ENCODE data around the gene KRT80. TPM values are rescaled to one million over a fixed set of nuclear protein-coding genes. Genes with fewer than 3 reads are reported as not detected.

The KRT80 gene
- total RNA-seq, 3 donors from 2014 or later (not counting 1 experiment from before 2014, with no cell fraction given): not detected

DNA sequence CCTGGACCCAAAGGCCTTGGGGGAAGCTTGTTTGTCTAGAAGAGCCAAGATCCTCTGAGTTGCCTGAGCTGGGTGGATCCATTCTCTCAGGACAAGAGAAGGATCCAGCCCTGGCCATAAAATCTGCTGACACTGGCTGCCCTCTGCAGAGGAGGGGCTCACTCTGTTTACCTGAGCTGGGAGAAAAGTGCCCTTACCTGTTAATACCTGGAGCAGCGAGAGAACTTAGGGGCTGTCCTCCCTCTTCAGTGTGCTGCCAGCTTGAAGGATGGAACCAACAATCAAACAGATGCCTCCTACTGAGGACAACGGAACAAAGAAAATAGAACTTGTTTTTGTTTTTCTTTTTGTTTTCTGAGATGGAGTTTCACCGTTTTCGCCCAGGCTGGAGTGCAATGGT is 33.9 kb upstream of the KRT80 start:
- H3K4me1 ChIP-seq (ENCODE audit: control insufficient read depth, insufficient read depth, low read length): no peaks in the 10 kb centered on the region
- peaks cover 36 to 68% of the 10 kb centered on the region in 2 donors for H3K27me3 Mint-ChIP-seq (ENCODE audit: low read depth in 2 of 2)
- H3K4me3 ChIP-seq (ENCODE audit: low read length): no peak overlapping the region
- no peak for DNase-seq
- no peak overlapping the region for H3K4me3 Mint-ChIP-seq
- intact Hi-C loops (cut with micrococcal nuclease): no loop called here
- no peaks in the 10 kb centered on the region for H3K4me1 Mint-ChIP-seq
- H3K27me3 ChIP-seq (ENCODE audit: control insufficient read depth, insufficient read depth, low read length): peaks cover 8% of the 10 kb centered on the region
- no peaks in the 10 kb centered on the region for H3K36me3 Mint-ChIP-seq
- H3K9me3 Mint-ChIP-seq: no peaks in the 10 kb centered on the region
- 90% methylated on average over 4 of the region's 4 CpGs for WGBS (ENCODE audit: insufficient coverage)
- H3K27ac Mint-ChIP-seq: no peak overlapping the region
- TF ChIP-seq, protein P1, sequence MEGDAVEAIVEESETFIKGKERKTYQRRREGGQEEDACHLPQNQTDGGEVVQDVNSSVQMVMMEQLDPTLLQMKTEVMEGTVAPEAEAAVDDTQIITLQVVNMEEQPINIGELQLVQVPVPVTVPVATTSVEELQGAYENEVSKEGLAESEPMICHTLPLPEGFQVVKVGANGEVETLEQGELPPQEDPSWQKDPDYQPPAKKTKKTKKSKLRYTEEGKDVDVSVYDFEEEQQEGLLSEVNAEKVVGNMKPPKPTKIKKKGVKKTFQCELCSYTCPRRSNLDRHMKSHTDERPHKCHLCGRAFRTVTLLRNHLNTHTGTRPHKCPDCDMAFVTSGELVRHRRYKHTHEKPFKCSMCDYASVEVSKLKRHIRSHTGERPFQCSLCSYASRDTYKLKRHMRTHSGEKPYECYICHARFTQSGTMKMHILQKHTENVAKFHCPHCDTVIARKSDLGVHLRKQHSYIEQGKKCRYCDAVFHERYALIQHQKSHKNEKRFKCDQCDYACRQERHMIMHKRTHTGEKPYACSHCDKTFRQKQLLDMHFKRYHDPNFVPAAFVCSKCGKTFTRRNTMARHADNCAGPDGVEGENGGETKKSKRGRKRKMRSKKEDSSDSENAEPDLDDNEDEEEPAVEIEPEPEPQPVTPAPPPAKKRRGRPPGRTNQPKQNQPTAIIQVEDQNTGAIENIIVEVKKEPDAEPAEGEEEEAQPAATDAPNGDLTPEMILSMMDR (IDR thresholded peaks at IDR 0.05): no peak
- no peaks in the 10 kb centered on the region for H3K9me3 ChIP-seq (ENCODE audit: control insufficient read depth, insufficient read depth, low read length)
- no peaks in the 10 kb centered on the region for H3K36me3 ChIP-seq (ENCODE audit: control insufficient read depth, insufficient read depth, low read length)
- ATAC-seq: no peak
- H3K27ac ChIP-seq (ENCODE audit: low read length): no peak overlapping the region

DNA sequence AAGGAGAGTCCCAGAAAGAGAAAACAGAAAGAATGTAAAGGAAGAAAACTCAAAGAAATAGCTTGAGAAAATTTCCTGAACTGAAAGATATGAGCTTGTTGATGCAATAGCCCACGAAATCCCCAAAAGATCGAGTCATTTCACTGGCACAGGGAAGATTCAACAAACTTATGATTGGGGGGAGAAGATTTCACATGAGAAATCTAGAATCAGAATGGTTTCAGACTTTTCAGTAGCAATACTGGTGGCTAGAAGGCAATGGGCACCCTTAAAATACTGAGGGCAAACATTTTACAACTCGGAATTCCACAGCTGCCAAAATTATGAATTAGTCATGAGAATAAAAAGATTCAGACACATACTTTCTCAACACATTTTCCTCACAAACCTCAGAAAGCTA is 32.3 kb upstream of the KRT80 start:
- no peak overlapping the region for H3K4me3 ChIP-seq (ENCODE audit: low read length)
- 71% methylated on average over 3 of the region's 3 CpGs for WGBS (ENCODE audit: insufficient coverage)

DNA sequence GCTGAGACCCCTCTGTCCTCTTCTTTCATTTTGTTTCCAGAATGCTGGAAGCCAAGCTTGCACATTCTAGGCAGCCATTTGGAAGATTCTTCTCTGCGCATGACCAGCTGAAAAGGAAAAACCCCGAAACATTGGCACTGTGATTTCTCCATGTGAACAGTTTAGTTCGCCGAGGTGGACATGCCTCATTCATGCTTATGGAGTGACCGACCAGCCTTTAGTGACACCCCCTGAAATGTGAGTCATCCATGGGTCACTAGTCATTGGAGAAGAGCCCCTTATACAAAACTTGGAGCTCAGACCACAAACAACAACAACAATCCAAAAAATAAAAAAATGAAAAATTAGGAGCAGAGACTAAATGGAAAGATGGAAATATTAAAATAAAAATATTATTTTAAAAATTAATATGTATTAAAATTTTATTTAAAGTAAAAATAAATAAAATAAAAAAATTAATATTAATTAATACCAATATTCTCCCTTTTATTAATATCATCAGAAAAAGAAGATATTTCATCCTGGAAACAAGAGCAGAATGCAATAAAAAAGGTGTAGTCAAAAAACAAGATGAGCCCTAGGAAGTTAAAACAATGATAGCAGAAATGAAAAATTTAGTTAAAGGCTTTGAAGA is 31.7 kb upstream of the KRT80 start:
- intact Hi-C loops (cut with micrococcal nuclease): loop anchor here (2.0 kb wide), 1 partner anchor 103 kb away; no protein-coding TSS in a partner anchor
- peaks cover 28 to 56% of the 10 kb centered on the region in 2 donors for H3K27me3 Mint-ChIP-seq (ENCODE audit: low read depth in 2 of 2)
- WGBS (ENCODE audit: insufficient coverage): 84% methylated on average over 5 of the region's 5 CpGs

More for the DNA sequence above, 32.3 kb upstream of the KRT80 start:
- H3K27ac Mint-ChIP-seq: no peak overlapping the region
- H3K36me3 Mint-ChIP-seq: no peaks in the 10 kb centered on the region
- H3K27ac ChIP-seq (ENCODE audit: low read length): no peak overlapping the region
- no peak overlapping the region for H3K4me3 Mint-ChIP-seq
- ATAC-seq (no peak), DNase-seq (no peak)
- TF ChIP-seq, protein P1 (IDR thresholded peaks at IDR 0.05): no peak
- H3K36me3 ChIP-seq (ENCODE audit: control insufficient read depth, insufficient read depth, low read length): no peaks in the 10 kb centered on the region
- no peaks in the 10 kb centered on the region for H3K9me3 Mint-ChIP-seq
- no peaks in the 10 kb centered on the region for H3K9me3 ChIP-seq (ENCODE audit: control insufficient read depth, insufficient read depth, low read length)
- intact Hi-C loops (cut with micrococcal nuclease): no loop called here
- peaks cover 8% of the 10 kb centered on the region for H3K27me3 ChIP-seq (ENCODE audit: control insufficient read depth, insufficient read depth, low read length)
- H3K4me1 Mint-ChIP-seq: no peaks in the 10 kb centered on the region
- peaks cover 28 to 63% of the 10 kb centered on the region in 2 donors for H3K27me3 Mint-ChIP-seq (ENCODE audit: low read depth in 2 of 2)
- H3K4me1 ChIP-seq (ENCODE audit: control insufficient read depth, insufficient read depth, low read length): no peaks in the 10 kb centered on the region

More for the DNA sequence above, 31.7 kb upstream of the KRT80 start:
- Mint-ChIP-seq H3K27ac (no peak overlapping the region), H3K4me1 (no peaks in the 10 kb centered on the region), H3K9me3 (no peaks in the 10 kb centered on the region), H3K4me3 (no peak overlapping the region), H3K36me3 (no peaks in the 10 kb centered on the region)
- no peak for ATAC-seq
- no peak for DNase-seq
- Histone ChIP-seq H3K36me3 (ENCODE audit: control insufficient read depth, insufficient read depth, low read length) (no peaks in the 10 kb centered on the region), H3K27me3 (ENCODE audit: control insufficient read depth, insufficient read depth, low read length) (peaks cover 8% of the 10 kb centered on the region), H3K27ac (ENCODE audit: low read length) (no peak overlapping the region), H3K9me3 (ENCODE audit: control insufficient read depth, insufficient read depth, low read length) (no peaks in the 10 kb centered on the region), H3K4me3 (ENCODE audit: low read length) (no peak overlapping the region), H3K4me1 (ENCODE audit: control insufficient read depth, insufficient read depth, low read length) (no peaks in the 10 kb centered on the region)
- TF ChIP-seq, protein P1 (IDR thresholded peaks at IDR 0.05): no peak

All from natural killer cell (primary cell).